ENCODE results near the gene PBX3.
A peak's percentile ranks its signal among the peaks of the same experiment; 100 is the strongest.

The PBX3 gene

DNA sequence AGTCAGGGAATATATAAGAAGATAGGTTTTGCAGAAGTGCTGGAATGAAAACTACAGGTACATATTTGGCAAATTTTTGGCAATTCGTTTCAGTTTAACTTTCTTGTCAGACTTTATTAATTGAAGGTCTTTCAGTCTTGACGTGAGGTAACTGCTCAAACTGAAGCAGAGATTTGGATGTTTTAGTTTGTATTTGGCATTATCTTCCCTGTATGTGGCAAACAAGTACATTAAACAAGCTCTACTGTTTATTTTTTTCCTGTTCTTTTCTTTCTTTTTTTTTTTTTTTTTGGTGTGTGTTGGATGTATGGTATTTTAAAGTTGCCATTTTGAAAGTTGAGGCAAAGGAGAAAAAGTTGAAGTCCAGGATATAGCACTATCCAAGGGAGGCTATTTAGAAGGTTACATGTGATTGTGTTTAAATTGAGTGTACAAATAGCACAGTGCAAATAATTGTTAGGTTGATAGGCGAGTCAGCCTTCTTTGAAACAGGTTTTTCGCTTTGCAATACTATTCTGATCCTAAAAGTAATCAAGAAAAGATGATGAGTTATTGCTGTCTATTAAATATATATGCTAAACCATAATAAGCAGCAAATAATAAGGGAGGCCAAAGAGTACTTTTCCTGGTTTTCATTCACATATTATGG is 2.2 kb downstream of the PBX3 start:
- H3K79me2 ChIP-seq (ENCODE audit: control insufficient read depth, insufficient read depth, low read length) = peaks cover 8% of the 10 kb centered on the region
- H3K4ac ChIP-seq (ENCODE audit: low read depth, low read length) = no peak overlapping the region
- H3K27me3 ChIP-seq (ENCODE audit: insufficient read depth, low read length, poor library complexity) = no peaks in the 10 kb centered on the region
- no peak overlapping the region for H3K56ac ChIP-seq (ENCODE audit: low read length)
- peaks cover 3% of the 10 kb centered on the region for H3K4me1 ChIP-seq (ENCODE audit: control insufficient read depth, low read depth, low read length)
- no peak overlapping the region for H3K18ac ChIP-seq (ENCODE audit: low read length)
- no CpG with 5 or more reads among the region's 4 CpGs for WGBS (ENCODE audit: extremely low coverage, insufficient coverage, low lambda C conversion rate)
- H3K79me1 ChIP-seq (ENCODE audit: low read length) = no peaks in the 10 kb centered on the region
- no peak overlapping the region for H2BK120ac ChIP-seq (ENCODE audit: low read depth, low read length)
- H4K8ac ChIP-seq (ENCODE audit: low read depth, low read length) = no peak overlapping the region
- H3K9ac ChIP-seq (ENCODE audit: low read length) = peak overlapping the region; percentile 4
- H2BK5ac ChIP-seq (ENCODE audit: low read length) = no peak overlapping the region
- H2BK15ac ChIP-seq (replicated peaks; ENCODE audit: low read depth) = no peak overlapping the region
- no peak overlapping the region for H4K5ac ChIP-seq (ENCODE audit: low read length)
- H2AK5ac ChIP-seq (ENCODE audit: low read length) = no peak overlapping the region
- no peaks in the 10 kb centered on the region for H3K36me3 ChIP-seq (ENCODE audit: control insufficient read depth, insufficient read depth, low read length)
- no peak for DNase-seq
- no peak overlapping the region for H3K27ac ChIP-seq (ENCODE audit: low read depth, low read length)
- H3K4me2 ChIP-seq (ENCODE audit: low read length) = no peak overlapping the region
- no peak overlapping the region for H3K4me3 ChIP-seq (ENCODE audit: low read length)
- H3K23ac ChIP-seq (ENCODE audit: low read length) = no peak overlapping the region

DNA sequence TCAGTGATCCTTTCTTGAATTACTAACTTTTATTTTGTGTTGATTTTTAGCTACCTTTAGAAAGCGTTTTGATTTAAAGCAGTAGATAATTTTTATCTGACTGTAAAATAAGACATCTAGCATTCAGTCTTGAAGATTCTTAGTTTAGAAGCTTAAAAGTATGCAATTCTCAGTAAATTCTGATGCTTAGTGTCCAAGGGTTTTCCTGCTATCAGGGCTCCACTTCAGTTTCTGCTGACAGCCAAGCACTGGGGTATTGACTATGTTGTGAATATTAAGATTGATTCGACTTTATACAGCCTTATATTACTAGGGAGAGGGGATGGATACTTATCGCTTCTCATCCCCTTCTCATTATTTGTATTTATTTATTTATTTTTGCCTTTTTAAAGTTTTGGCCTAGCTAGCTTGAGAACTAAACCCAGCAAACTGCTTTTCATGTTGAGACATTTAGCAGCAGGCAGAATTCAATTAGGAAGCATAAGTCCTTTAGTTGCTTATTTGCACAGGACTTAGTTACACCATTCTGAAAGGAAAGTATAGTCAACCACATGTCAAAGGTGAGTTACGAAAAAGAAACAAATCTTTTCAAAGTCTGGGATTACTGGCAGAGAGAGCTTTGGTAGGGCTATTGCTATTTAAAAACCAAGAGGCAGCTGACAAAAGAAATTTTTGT is 2.9 kb downstream of the PBX3 start:
- peaks cover 8% of the 10 kb centered on the region for H3K79me2 ChIP-seq (ENCODE audit: control insufficient read depth, insufficient read depth, low read length)
- no CpG with 5 or more reads among the region's 4 CpGs for WGBS (ENCODE audit: extremely low coverage, insufficient coverage, low lambda C conversion rate)
- no peak for DNase-seq
- no peak overlapping the region for H3K4ac ChIP-seq (ENCODE audit: low read depth, low read length)
- H2BK120ac ChIP-seq (ENCODE audit: low read depth, low read length) = no peak overlapping the region
- H3K4me3 ChIP-seq (ENCODE audit: low read length) = no peak overlapping the region
- no peak overlapping the region for H3K18ac ChIP-seq (ENCODE audit: low read length)
- H3K9ac ChIP-seq (ENCODE audit: low read length) = peak overlapping the region; percentile 56
- H3K4me1 ChIP-seq (ENCODE audit: control insufficient read depth, low read depth, low read length) = peaks cover 3% of the 10 kb centered on the region
- H2AK5ac ChIP-seq (ENCODE audit: low read length) = no peak overlapping the region
- H3K23ac ChIP-seq (ENCODE audit: low read length) = no peak overlapping the region
- H3K79me1 ChIP-seq (ENCODE audit: low read length) = no peaks in the 10 kb centered on the region
- no peaks in the 10 kb centered on the region for H3K36me3 ChIP-seq (ENCODE audit: control insufficient read depth, insufficient read depth, low read length)
- H2BK15ac ChIP-seq (replicated peaks; ENCODE audit: low read depth) = no peak overlapping the region
- peak overlapping the region; percentile 16 for H3K4me2 ChIP-seq (ENCODE audit: low read length)
- peak overlapping the region; percentile 64 for H3K56ac ChIP-seq (ENCODE audit: low read length)
- H2BK5ac ChIP-seq (ENCODE audit: low read length) = no peak overlapping the region
- no peak overlapping the region for H4K5ac ChIP-seq (ENCODE audit: low read length)
- H4K8ac ChIP-seq (ENCODE audit: low read depth, low read length) = no peak overlapping the region
- no peak overlapping the region for H3K27ac ChIP-seq (ENCODE audit: low read depth, low read length)
- H3K27me3 ChIP-seq (ENCODE audit: insufficient read depth, low read length, poor library complexity) = no peaks in the 10 kb centered on the region

DNA sequence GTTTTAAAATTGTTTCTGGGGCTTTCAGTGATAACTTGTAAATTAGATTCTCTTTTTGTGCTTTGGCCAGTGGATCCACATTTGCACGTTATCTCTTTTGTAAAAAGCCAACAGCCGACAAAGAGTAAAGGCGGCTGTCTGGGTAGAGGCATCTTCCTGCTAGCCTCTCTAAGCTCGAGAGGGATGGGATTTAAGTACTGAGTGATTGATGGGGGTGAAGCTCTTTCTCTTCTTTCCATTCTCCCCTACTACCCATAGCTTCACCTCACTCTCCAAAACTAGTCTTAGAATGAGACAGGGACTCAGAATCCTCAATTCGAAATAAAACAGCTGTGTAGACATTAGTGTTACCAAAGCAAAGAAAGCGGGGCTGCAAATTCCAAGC is 3.4 kb downstream of the PBX3 start:
- no peaks in the 10 kb centered on the region for H3K79me1 ChIP-seq (ENCODE audit: low read length)
- H4K5ac ChIP-seq (ENCODE audit: low read length) = no peak overlapping the region
- peaks cover 8% of the 10 kb centered on the region for H3K79me2 ChIP-seq (ENCODE audit: control insufficient read depth, insufficient read depth, low read length)
- no peaks in the 10 kb centered on the region for H3K36me3 ChIP-seq (ENCODE audit: control insufficient read depth, insufficient read depth, low read length)
- no peak overlapping the region for H2BK5ac ChIP-seq (ENCODE audit: low read length)
- peak overlapping the region; percentile 51 for H3K23ac ChIP-seq (ENCODE audit: low read length)
- no peak overlapping the region for H3K4me3 ChIP-seq (ENCODE audit: low read length)
- H3K4ac ChIP-seq (ENCODE audit: low read depth, low read length) = no peak overlapping the region
- H3K56ac ChIP-seq (ENCODE audit: low read length) = peak overlapping the region; percentile 38
- H4K8ac ChIP-seq (ENCODE audit: low read depth, low read length) = no peak overlapping the region
- peak overlapping the region; percentile 28 for H3K4me2 ChIP-seq (ENCODE audit: low read length)
- no peaks in the 10 kb centered on the region for H3K27me3 ChIP-seq (ENCODE audit: insufficient read depth, low read length, poor library complexity)
- peak; percentile 71 for DNase-seq
- H3K18ac ChIP-seq (ENCODE audit: low read length) = no peak overlapping the region
- peak overlapping the region; percentile 56 for H3K9ac ChIP-seq (ENCODE audit: low read length)
- no peak overlapping the region for H2BK120ac ChIP-seq (ENCODE audit: low read depth, low read length)
- no peak overlapping the region for H2AK5ac ChIP-seq (ENCODE audit: low read length)
- WGBS (ENCODE audit: extremely low coverage, insufficient coverage, low lambda C conversion rate) = no CpG with 5 or more reads among the region's 6 CpGs
- H3K4me1 ChIP-seq (ENCODE audit: control insufficient read depth, low read depth, low read length) = peaks cover 2% of the 10 kb centered on the region
- H2BK15ac ChIP-seq (replicated peaks; ENCODE audit: low read depth) = no peak overlapping the region
- no peak overlapping the region for H3K27ac ChIP-seq (ENCODE audit: low read depth, low read length)

DNA sequence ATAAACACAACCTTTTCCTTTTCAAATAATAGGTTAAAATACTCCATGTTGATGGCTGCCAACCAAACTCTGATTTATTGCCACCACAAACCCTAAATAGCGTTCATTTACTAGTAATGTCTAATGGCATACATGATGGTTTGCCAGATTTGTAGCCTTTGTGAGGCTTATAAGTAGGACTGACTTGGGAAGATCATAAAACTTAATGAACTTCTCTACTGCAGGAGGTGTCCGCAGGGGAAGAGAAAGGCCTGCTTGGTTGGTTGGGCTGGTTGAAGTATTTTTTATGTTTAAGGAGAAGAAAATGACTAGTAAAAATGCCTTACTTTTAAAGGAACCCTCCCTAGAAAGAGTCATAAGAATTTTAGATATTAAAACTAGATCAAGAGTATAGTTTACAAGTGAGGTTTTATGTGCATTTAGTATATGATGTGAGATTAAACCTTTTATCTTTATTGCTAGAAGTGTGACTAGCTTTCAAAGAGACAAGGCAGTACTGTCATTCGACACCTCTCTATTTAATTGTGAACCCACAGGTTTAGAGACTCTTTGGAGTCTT is 5.0 kb downstream of the PBX3 start:
- no peak overlapping the region for H3K9ac ChIP-seq (ENCODE audit: low read length)
- H3K27me3 ChIP-seq (ENCODE audit: insufficient read depth, low read length, poor library complexity) = no peaks in the 10 kb centered on the region
- H3K4me3 ChIP-seq (ENCODE audit: low read length) = no peak overlapping the region
- H2BK120ac ChIP-seq (ENCODE audit: low read depth, low read length) = no peak overlapping the region
- no peak overlapping the region for H3K27ac ChIP-seq (ENCODE audit: low read depth, low read length)
- H3K23ac ChIP-seq (ENCODE audit: low read length) = no peak overlapping the region
- WGBS (ENCODE audit: extremely low coverage, insufficient coverage, low lambda C conversion rate) = no CpG with 5 or more reads among the region's 3 CpGs
- H3K4me2 ChIP-seq (ENCODE audit: low read length) = no peak overlapping the region
- peaks cover 13% of the 10 kb centered on the region for H3K79me2 ChIP-seq (ENCODE audit: control insufficient read depth, insufficient read depth, low read length)
- H3K56ac ChIP-seq (ENCODE audit: low read length) = no peak overlapping the region
- no peak overlapping the region for H2BK5ac ChIP-seq (ENCODE audit: low read length)
- peaks cover 2% of the 10 kb centered on the region for H3K79me1 ChIP-seq (ENCODE audit: low read length)
- no peak overlapping the region for H2BK15ac ChIP-seq (replicated peaks; ENCODE audit: low read depth)
- no peak overlapping the region for H2AK5ac ChIP-seq (ENCODE audit: low read length)
- no peak overlapping the region for H4K8ac ChIP-seq (ENCODE audit: low read depth, low read length)
- H3K36me3 ChIP-seq (ENCODE audit: control insufficient read depth, insufficient read depth, low read length) = no peaks in the 10 kb centered on the region
- no peak overlapping the region for H3K4ac ChIP-seq (ENCODE audit: low read depth, low read length)
- no peak overlapping the region for H4K5ac ChIP-seq (ENCODE audit: low read length)
- H3K4me1 ChIP-seq (ENCODE audit: control insufficient read depth, low read depth, low read length) = no peaks in the 10 kb centered on the region
- H3K18ac ChIP-seq (ENCODE audit: low read length) = no peak overlapping the region
- peak; percentile 37 for DNase-seq

DNA sequence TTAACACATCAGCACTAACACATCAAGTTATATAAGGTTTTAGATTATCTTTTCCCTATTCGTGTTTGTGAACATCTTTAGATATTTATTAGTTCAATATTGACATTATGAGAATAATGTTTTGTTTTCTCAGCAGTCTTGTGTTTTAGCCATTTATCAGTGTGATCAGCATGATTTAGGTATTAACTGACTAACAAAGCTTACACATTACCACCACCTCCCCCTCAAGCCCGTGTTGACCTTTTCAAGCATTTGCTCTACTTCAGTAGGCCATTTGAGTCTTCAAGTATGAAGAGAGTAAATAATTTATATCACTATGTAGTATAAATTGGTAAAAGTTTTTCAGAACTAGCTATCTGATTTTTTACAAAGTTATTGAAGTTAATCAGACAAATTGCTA is 6.9 kb downstream of the PBX3 start:
- Histone ChIP-seq H3K79me2 (ENCODE audit: control insufficient read depth, insufficient read depth, low read length) (peaks cover 5% of the 10 kb centered on the region), H2AK5ac (ENCODE audit: low read length) (no peak overlapping the region), H3K56ac (ENCODE audit: low read length) (no peak overlapping the region), H3K9ac (ENCODE audit: low read length) (no peak overlapping the region), H4K5ac (ENCODE audit: low read length) (no peak overlapping the region), H2BK15ac (replicated peaks; ENCODE audit: low read depth) (no peak overlapping the region), H3K4me3 (ENCODE audit: low read length) (no peak overlapping the region), H2BK120ac (ENCODE audit: low read depth, low read length) (no peak overlapping the region), H3K4ac (ENCODE audit: low read depth, low read length) (no peak overlapping the region), H4K8ac (ENCODE audit: low read depth, low read length) (no peak overlapping the region), H3K79me1 (ENCODE audit: low read length) (peaks cover 2% of the 10 kb centered on the region), H3K36me3 (ENCODE audit: control insufficient read depth, insufficient read depth, low read length) (no peaks in the 10 kb centered on the region), H3K27me3 (ENCODE audit: insufficient read depth, low read length, poor library complexity) (no peaks in the 10 kb centered on the region), H3K4me1 (ENCODE audit: control insufficient read depth, low read depth, low read length) (peaks cover 3% of the 10 kb centered on the region), H2BK5ac (ENCODE audit: low read length) (no peak overlapping the region), H3K4me2 (ENCODE audit: low read length) (no peak overlapping the region), H3K27ac (ENCODE audit: low read depth, low read length) (no peak overlapping the region), H3K18ac (ENCODE audit: low read length) (no peak overlapping the region), H3K23ac (ENCODE audit: low read length) (no peak overlapping the region)
- no CpG with 5 or more reads among the region's 2 CpGs for WGBS (ENCODE audit: extremely low coverage, insufficient coverage, low lambda C conversion rate)
- peak; percentile 26 for DNase-seq
